Measurements from ENCODE around the gene CACHD1. TPM values are rescaled to one million over a fixed set of nuclear protein-coding genes. Genes with fewer than 3 reads are reported as not detected.

CACHD1 gene
- total RNA-seq, 1 experiment from 2014 or later = 5.3 TPM

GRCh38 chr1:64523413-64524337 is 53.7 kb downstream of the CACHD1 start:
- DNase-seq (ENCODE audit: low read depth) = no peak

GRCh38 chr1:64524614-64525013 is 54.7 kb downstream of the CACHD1 start:
- no peak for DNase-seq (ENCODE audit: low read depth)

GRCh38 chr1:64525116-64525686 is 55.3 kb downstream of the CACHD1 start:
- DNase-seq (ENCODE audit: low read depth) = no peak

GRCh38 chr1:64526312-64526711 is 56.4 kb downstream of the CACHD1 start:
- DNase-seq (ENCODE audit: low read depth) = no peak

- DNase-seq (ENCODE audit: low read depth) = no peak
Measured at GRCh38 chr1:64527165-64527564, 57.2 kb downstream of the CACHD1 start.

GRCh38 chr1:64527786-64528185 is 57.9 kb downstream of the CACHD1 start:
- DNase-seq (ENCODE audit: low read depth) = no peak

- DNase-seq (ENCODE audit: low read depth) = no peak
Measured at GRCh38 chr1:64530969-64531692, 61.2 kb downstream of the CACHD1 start.

- no peak for DNase-seq (ENCODE audit: low read depth)
Measured at GRCh38 chr1:64532646-64533045, 62.7 kb downstream of the CACHD1 start.

- no peak for DNase-seq (ENCODE audit: low read depth)
Measured at GRCh38 chr1:64535938-64536835, 66.3 kb downstream of the CACHD1 start.

- no peak for DNase-seq (ENCODE audit: low read depth)
Measured at GRCh38 chr1:64536836-64537490, 67.0 kb downstream of the CACHD1 start.

- DNase-seq (ENCODE audit: low read depth) = no peak
Measured at GRCh38 chr1:64537942-64538341, 68.0 kb downstream of the CACHD1 start.

- DNase-seq (ENCODE audit: low read depth) = no peak
Measured at GRCh38 chr1:64538389-64538788, 68.5 kb downstream of the CACHD1 start.

GRCh38 chr1:64539289-64539688 is 69.4 kb downstream of the CACHD1 start:
- DNase-seq (ENCODE audit: low read depth) = no peak

GRCh38 chr1:64539781-64540218 is 69.9 kb downstream of the CACHD1 start:
- peak; percentile 45 for DNase-seq (ENCODE audit: low read depth)

- no peak for DNase-seq (ENCODE audit: low read depth)
Measured at GRCh38 chr1:64540265-64540791, 70.4 kb downstream of the CACHD1 start.

- DNase-seq (ENCODE audit: low read depth) = no peak
Measured at GRCh38 chr1:64542118-64542517, 72.2 kb downstream of the CACHD1 start.

GRCh38 chr1:64543831-64544230 is 73.9 kb downstream of the CACHD1 start:
- DNase-seq (ENCODE audit: low read depth) = peak; percentile 57

GRCh38 chr1:64545118-64545843 is 75.4 kb downstream of the CACHD1 start:
- DNase-seq (ENCODE audit: low read depth) = no peak

GRCh38 chr1:64546013-64546412 is 76.1 kb downstream of the CACHD1 start:
- no peak for DNase-seq (ENCODE audit: low read depth)

Data from Daoy (cell line).